ENCODE measurements around the gene KIFC3.
"Not testable (repeated sequence)": the region's sequence is repeated elsewhere in the genome, so short reads cannot be mapped to it uniquely, and the experiment has no call there.

KIFC3 gene

GRCh38 chr16:57838161-57838560, 35.9 kb upstream of the KIFC3 start:
- no peaks in the 10 kb centered on the region for H3F3A ChIP-seq (ENCODE audit: insufficient read depth, low read length)
- no peaks in the 10 kb centered on the region for H3K27me3 ChIP-seq (replicated peaks; ENCODE audit: insufficient read depth, low read length)
- no peak for DNase-seq
- TF ChIP-seq CTCF (IDR thresholded peaks at IDR 0.05; ENCODE audit: low read length) (no peak), EZH2 (optimal IDR thresholded peaks at IDR 0.05; ENCODE audit: low read depth, low read length) (no peak), EZH2phosphoT487 (IDR thresholded peaks at IDR 0.05; ENCODE audit: low read length) (no peak)
- no peaks in the 10 kb centered on the region for H3K9me2 ChIP-seq (replicated peaks; ENCODE audit: insufficient read depth, low read length)
- no peaks in the 10 kb centered on the region for H3K79me2 ChIP-seq (ENCODE audit: low read length)
- H2AFZ ChIP-seq (ENCODE audit: low read length) = no peak overlapping the region
- no peak overlapping the region for H3K4me3 ChIP-seq (ENCODE audit: low read length)
- H3K4me2 ChIP-seq (ENCODE audit: low read depth, low read length) = no peak overlapping the region
- no peaks in the 10 kb centered on the region for H4K20me1 ChIP-seq (ENCODE audit: insufficient read depth, low read length)
- H3K36me3 ChIP-seq (replicated peaks; ENCODE audit: insufficient read depth, low read length) = no peaks in the 10 kb centered on the region
- no peaks in the 10 kb centered on the region for H3K4me1 ChIP-seq (ENCODE audit: low read length)
- H3K9me3 ChIP-seq (replicated peaks; ENCODE audit: insufficient read depth, low read length) = no peaks in the 10 kb centered on the region
- no peak overlapping the region for H3K27ac ChIP-seq (ENCODE audit: low read length)
- H3K9ac ChIP-seq (ENCODE audit: low read length) = no peak overlapping the region

DNA sequence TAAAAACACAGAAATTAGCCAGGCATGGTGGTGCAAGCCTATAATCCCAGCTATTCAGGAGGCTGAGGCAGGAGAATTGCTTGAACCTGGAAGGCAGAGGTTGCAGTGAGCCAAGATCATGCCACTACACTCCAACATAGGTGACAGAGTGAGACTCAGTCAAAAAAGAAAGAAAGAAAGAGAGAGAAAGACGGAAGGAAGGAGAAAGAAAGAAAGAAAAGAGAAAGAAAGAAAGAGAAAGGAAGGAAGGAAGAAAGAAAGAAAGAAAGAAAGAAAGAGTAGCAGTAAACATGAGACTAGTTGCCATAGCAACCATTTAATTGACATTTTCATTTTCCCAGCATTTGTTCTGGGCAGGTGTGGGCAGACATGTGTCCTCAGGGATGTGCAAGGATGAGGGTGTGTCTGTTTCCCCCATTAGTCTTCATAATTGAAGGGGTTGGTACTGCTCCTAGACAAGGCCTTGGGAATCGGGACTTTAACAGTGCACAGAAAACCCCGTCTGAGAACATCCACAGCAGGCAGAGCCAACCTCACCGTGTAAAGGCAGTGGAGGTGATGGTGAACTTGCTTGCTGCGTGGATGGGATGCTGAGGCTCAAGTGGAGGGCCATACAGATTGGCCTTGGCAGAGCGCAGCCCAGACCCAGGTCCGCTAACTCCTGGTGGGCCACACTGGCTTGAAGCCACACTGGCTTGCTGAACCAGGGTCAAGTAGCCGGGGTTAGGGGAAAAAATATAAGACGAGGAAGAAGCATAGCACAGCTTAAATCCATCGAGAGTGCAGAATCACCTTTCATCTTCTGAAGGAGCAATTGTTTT, 35.2 kb upstream of the KIFC3 start:
- no peak overlapping the region for H3K27ac ChIP-seq (ENCODE audit: low read length)
- no peaks in the 10 kb centered on the region for H3K9me3 ChIP-seq (replicated peaks; ENCODE audit: insufficient read depth, low read length)
- H3K4me2 ChIP-seq (ENCODE audit: low read depth, low read length) = no peak overlapping the region

GRCh38 chr16:57835439-57835838, 33.1 kb upstream of the KIFC3 start:
- H4K20me1 ChIP-seq (ENCODE audit: insufficient read depth, low read length); H3K9ac ChIP-seq (ENCODE audit: low read length); H3K4me1 ChIP-seq (ENCODE audit: low read length); H3K79me2 ChIP-seq (ENCODE audit: low read length); H3K9me3 ChIP-seq (replicated peaks; ENCODE audit: insufficient read depth, low read length); H3K9me2 ChIP-seq (replicated peaks; ENCODE audit: insufficient read depth, low read length); H2AFZ ChIP-seq (ENCODE audit: low read length); H3K4me3 ChIP-seq (ENCODE audit: low read length); H3F3A ChIP-seq (ENCODE audit: insufficient read depth, low read length); H3K4me2 ChIP-seq (ENCODE audit: low read depth, low read length); DNase-seq; H3K27ac ChIP-seq (ENCODE audit: low read length); H3K27me3 ChIP-seq (replicated peaks; ENCODE audit: insufficient read depth, low read length); H3K36me3 ChIP-seq (replicated peaks; ENCODE audit: insufficient read depth, low read length): not testable (repeated sequence)

More for the DNA sequence above, 35.2 kb upstream of the KIFC3 start:
- H3K27me3 ChIP-seq (replicated peaks; ENCODE audit: insufficient read depth, low read length) = no peaks in the 10 kb centered on the region
- TF ChIP-seq EZH2 (optimal IDR thresholded peaks at IDR 0.05; ENCODE audit: low read depth, low read length) = no peak
- no peak for TF ChIP-seq EZH2phosphoT487 (IDR thresholded peaks at IDR 0.05; ENCODE audit: low read length)
- no peak for TF ChIP-seq CTCF (IDR thresholded peaks at IDR 0.05; ENCODE audit: low read length)
- no peak overlapping the region for H3K9ac ChIP-seq (ENCODE audit: low read length)
- H4K20me1 ChIP-seq (ENCODE audit: insufficient read depth, low read length) = no peaks in the 10 kb centered on the region
- no peaks in the 10 kb centered on the region for H3F3A ChIP-seq (ENCODE audit: insufficient read depth, low read length)
- H3K9me2 ChIP-seq (replicated peaks; ENCODE audit: insufficient read depth, low read length) = no peaks in the 10 kb centered on the region
- H3K79me2 ChIP-seq (ENCODE audit: low read length) = no peaks in the 10 kb centered on the region
- H2AFZ ChIP-seq (ENCODE audit: low read length) = no peak overlapping the region
- no peak overlapping the region for H3K4me3 ChIP-seq (ENCODE audit: low read length)
- no peaks in the 10 kb centered on the region for H3K4me1 ChIP-seq (ENCODE audit: low read length)
- no peaks in the 10 kb centered on the region for H3K36me3 ChIP-seq (replicated peaks; ENCODE audit: insufficient read depth, low read length)
- no peak for DNase-seq

- TF ChIP-seq EZH2 (optimal IDR thresholded peaks at IDR 0.05; ENCODE audit: low read depth, low read length) = no peak
- TF ChIP-seq CTCF (IDR thresholded peaks at IDR 0.05; ENCODE audit: low read length) = no peak
- no peak for TF ChIP-seq EZH2phosphoT487 (IDR thresholded peaks at IDR 0.05; ENCODE audit: low read length)
- Histone ChIP-seq H3K4me3 (ENCODE audit: low read length) (no peak overlapping the region), H3K27me3 (replicated peaks; ENCODE audit: insufficient read depth, low read length) (no peaks in the 10 kb centered on the region), H3K27ac (ENCODE audit: low read length) (no peak overlapping the region), H3K9ac (ENCODE audit: low read length) (no peak overlapping the region), H3F3A (ENCODE audit: insufficient read depth, low read length) (no peaks in the 10 kb centered on the region), H3K36me3 (replicated peaks; ENCODE audit: insufficient read depth, low read length) (no peaks in the 10 kb centered on the region), H2AFZ (ENCODE audit: low read length) (no peak overlapping the region), H3K79me2 (ENCODE audit: low read length) (no peaks in the 10 kb centered on the region), H3K4me2 (ENCODE audit: low read depth, low read length) (no peak overlapping the region), H3K9me2 (replicated peaks; ENCODE audit: insufficient read depth, low read length) (no peaks in the 10 kb centered on the region), H3K9me3 (replicated peaks; ENCODE audit: insufficient read depth, low read length) (no peaks in the 10 kb centered on the region), H3K4me1 (ENCODE audit: low read length) (no peaks in the 10 kb centered on the region), H4K20me1 (ENCODE audit: insufficient read depth, low read length) (no peaks in the 10 kb centered on the region)
- DNase-seq = no peak
Measured at GRCh38 chr16:57834936-57835335, 32.6 kb upstream of the KIFC3 start.
